ENCODE data around the gene PRSS58. TPM values are rescaled to one million over a fixed set of nuclear protein-coding genes. Genes with fewer than 3 reads are reported as not detected.

The PRSS58 gene
- total RNA-seq = not detected in 2 replicates

GRCh38 chr7:142257958-142258357 lies at the start of gene PRSS58:
Gene PRSS58 (minus strand): TSS chr7:142258058. CDS start chr7:142257707, 351 bp downstream.

Small RNA genes lying within 50 kb of the gene (small RNA-seq; reads per million reads assigned to genes)
- gene TRBV1 = not detected

Other genes starting within 250 kb of the PRSS58 start
- under 0.01 TPM in 1 of 2 replicates, not detected in the other for gene MGAM2, start 146.3 kb downstream of the PRSS58 start, total RNA-seq

Data from placental epithelial cell (primary cell).